Left colon (tissue), 2 donors: ENCODE results near the gene STRA6. TPM values are rescaled to one million over a fixed set of nuclear protein-coding genes. Genes with fewer than 3 reads are reported as not detected.

Source experiments
- ATAC-seq: fragments of 200-7000 bp; cut with Tn5 transposase; one replicate; pipeline ENCODE4 v1.9.1; 2020; ENCODE audit warnings: mild to moderate bottlenecking, moderate library complexity
- DNase-seq, 2 donors: peaks; one replicate each; pipeline ENCODE4 v3.0.0-alpha.2; 2020
- intact Hi-C, 2 donors: fragments of 100-400 bp; cut with DNase I in 1 of 2; cut with micrococcal nuclease in 1 of 2; formaldehyde crosslinking; loops; one replicate each; pipeline versions ENCODE4 v1.11.2 to v1.14.0; 2022; cut with DNase I, micrococcal nuclease
- total RNA-seq, 2 donors: library from RNA; stranded (reverse); fragmentation: NEBNext Ultra II Directional; extraction: Animal tissue kit (Norgen Biotek cat#: 25700); gene quantifications; one replicate each; pipeline ENCODE4 v1.2.1, GENCODE V29; 2021
- donor health status: DM: no; HTN: no; CAD: no.
- donor health status: DM: yes; HTN: yes; CAD: no.

The STRA6 gene
- total RNA-seq, 2 donors from 2014 or later: not detected

DNA sequence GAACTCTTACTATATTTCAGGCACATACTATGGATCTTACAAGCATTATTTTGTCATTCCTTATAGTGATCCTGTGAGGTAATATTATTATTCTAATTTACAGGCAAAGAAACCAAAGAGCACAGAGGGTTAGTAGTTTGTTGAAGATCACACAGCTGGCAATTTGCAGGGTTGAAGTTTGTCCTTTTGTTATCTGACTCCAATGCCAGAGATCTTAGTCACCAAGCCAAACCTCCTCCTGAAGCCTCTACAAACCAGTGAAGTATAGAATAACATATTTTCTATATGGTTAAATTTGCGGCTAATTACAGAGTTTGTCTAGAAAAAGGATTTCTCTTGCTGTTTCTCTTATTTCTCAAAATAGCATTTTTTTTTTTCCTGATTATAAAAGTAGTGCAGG, 61.0 kb downstream of the STRA6 start:
- no peak for DNase-seq
- intact Hi-C loops: no loop called here
- no peak for ATAC-seq

DNA sequence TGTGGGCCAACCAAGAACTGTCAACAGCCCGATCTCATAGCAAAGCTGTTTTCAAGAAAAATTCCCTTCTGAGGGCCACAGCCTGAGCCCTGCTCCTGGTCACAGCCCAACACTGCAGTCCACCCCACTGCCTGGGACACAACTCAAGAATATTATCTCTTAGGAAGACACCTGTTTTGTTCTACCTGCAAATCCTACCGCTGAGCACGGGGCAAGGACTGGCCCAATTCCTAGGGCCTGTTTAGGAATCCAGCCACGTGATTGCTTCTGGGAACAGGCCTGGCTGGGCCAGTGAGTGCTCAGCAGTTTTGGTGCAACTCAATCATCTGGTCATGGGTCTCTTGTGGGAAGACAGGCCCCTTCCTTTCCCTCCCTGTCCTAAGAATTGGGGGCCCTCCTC, 63.9 kb downstream of the STRA6 start:
- ATAC-seq (no peak), DNase-seq (no peak)
- intact Hi-C loops: no loop called here

DNA sequence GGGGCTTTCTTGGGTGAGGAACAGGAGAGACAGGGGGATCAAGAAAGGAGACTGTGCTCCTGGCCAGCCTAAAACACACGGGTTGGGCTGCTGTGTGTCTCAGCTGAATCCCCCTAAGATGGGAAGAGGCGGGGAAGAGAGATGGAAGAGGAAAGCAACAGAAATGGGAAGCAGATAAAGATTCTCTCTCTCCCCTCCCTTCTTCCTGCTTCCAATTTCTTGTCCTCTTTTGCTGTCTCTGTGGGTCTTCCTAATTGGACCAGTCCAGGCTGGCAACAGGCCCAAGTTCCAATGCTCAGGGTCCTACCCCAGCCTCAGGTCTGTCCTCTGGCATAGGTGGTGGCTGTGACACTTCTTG, 65.1 kb downstream of the STRA6 start:
- ATAC-seq (no peak), DNase-seq (no peak)
- intact Hi-C loops: no loop called here

DNA sequence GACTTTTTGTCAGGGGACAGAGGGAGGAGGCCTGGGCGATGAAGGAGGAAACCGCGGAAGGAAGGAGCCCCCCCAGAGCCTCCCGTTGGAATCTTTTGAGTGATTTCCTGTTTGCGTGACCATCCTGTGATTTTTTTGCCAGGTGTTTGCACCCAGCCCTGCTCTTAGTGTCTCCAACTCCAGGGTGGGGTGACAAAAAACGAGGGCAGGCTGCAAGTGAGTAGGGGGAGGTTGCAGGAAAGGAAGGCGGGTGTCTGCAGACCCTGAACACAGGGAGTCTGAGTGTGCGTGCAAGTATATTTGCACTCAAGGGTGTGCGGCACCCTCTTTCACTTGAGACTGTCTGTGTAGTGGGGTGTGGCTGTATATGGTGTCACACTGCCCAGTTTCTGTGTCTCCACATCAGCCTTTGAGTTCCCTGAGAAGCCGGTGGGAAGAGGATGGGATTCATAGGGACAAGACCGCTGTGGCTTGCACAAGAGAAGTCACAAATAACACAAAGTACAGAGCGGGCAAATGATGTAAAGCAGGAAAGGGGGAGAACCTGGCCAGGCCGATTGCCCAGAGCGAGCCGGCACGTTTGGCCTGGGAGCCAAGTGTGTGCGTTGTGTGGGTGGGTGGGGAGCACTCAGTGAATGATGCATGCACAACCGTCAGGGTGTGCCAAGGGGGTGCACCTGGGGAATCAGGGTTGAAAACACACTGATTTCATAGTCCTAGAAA, 65.6 kb downstream of the STRA6 start:
- ATAC-seq (no peak), DNase-seq (no peak)
- intact Hi-C loops: no loop called here

DNA sequence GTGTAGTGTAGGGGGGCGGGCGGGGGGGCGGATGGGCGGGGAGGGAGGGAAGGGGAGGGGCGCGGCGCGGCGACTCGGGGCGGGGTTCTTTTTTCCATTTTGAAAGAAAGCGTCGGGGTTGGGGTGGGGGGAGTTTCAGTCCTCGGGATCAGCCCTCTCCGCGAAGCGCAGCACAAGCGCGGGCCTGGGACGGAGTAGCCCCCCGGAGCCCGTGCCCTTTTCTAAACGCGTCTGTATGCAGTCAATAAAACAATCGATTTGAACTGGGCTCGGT, 66.1 kb downstream of the STRA6 start:
- no peak for ATAC-seq
- intact Hi-C loops: no loop called here
- no peak for DNase-seq

DNA sequence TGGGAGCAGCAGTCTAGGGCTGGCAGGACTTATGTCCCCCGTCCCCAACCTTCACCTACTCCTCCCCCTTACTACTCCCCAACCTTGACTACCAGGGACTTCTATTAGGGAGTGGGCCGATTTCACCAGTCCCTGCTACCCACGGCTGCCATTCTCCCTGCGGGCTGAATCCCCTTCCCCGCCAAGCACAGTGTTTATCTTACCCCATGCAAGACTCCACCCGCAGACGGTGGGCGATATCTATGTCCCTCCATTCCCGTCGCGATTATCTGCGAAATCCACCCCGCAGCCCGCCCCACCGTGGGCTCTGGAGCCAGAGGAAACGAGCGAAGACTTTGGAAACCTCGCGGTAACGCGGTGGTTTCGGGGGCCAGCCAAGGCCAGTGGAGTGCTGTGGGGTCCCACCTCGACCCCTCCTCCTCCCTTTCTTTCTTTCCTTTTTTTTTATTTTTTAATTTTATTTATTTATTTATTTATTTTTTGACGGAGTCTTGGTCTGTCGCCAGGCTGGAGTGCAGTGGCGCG, 67.5 kb downstream of the STRA6 start:
- ATAC-seq (no peak), DNase-seq (no peak)
- intact Hi-C loops: no loop called here

DNA sequence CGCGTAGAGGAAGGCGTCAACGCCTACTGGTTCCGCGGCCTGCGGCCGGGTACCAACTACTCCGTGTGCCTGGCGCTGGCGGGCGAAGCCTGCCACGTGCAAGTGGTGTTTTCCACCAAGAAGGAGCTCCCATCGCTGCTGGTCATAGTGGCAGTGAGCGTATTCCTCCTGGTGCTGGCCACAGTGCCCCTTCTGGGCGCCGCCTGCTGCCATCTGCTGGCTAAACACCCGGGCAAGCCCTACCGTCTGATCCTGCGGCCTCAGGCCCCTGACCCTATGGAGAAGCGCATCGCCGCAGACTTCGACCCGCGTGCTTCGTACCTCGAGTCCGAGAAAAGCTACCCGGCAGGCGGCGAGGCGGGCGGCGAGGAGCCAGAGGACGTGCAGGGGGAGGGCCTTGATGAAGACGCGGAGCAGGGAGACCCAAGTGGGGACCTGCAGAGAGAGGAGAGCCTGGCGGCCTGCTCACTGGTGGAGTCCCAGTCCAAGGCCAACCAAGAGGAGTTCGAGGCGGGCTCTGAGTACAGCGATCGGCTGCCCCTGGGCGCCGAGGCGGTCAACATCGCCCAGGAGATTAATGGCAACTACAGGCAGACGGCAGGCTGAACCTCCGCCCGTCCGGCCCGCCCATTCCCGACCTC, 68.1 kb downstream of the STRA6 start:
- ATAC-seq (peak; percentile 65), DNase-seq (peak in 1 of 2 donors; percentile 54)
- intact Hi-C loops: no loop called here

DNA sequence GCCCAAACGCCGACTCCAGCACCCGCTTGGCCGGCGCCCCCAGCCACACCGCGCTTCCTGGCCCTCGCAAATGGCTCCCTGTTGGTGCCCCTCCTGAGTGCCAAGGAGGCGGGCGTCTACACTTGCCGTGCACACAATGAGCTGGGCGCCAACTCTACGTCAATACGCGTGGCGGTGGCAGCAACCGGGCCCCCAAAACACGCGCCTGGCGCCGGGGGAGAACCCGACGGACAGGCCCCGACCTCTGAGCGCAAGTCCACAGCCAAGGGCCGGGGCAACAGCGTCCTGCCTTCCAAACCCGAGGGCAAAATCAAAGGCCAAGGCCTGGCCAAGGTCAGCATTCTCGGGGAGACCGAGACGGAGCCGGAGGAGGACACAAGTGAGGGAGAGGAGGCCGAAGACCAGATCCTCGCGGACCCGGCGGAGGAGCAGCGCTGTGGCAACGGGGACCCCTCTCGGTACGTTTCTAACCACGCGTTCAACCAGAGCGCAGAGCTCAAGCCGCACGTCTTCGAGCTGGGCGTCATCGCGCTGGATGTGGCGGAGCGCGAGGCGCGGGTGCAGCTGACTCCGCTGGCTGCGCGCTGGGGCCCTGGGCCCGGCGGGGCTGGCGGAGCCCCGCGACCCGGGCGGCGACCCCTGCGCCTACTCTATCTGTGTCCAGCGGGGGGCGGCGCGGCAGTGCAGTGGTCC, 68.7 kb downstream of the STRA6 start:
- intact Hi-C loops: no loop called here
- ATAC-seq: no peak
- DNase-seq: no peak

DNA sequence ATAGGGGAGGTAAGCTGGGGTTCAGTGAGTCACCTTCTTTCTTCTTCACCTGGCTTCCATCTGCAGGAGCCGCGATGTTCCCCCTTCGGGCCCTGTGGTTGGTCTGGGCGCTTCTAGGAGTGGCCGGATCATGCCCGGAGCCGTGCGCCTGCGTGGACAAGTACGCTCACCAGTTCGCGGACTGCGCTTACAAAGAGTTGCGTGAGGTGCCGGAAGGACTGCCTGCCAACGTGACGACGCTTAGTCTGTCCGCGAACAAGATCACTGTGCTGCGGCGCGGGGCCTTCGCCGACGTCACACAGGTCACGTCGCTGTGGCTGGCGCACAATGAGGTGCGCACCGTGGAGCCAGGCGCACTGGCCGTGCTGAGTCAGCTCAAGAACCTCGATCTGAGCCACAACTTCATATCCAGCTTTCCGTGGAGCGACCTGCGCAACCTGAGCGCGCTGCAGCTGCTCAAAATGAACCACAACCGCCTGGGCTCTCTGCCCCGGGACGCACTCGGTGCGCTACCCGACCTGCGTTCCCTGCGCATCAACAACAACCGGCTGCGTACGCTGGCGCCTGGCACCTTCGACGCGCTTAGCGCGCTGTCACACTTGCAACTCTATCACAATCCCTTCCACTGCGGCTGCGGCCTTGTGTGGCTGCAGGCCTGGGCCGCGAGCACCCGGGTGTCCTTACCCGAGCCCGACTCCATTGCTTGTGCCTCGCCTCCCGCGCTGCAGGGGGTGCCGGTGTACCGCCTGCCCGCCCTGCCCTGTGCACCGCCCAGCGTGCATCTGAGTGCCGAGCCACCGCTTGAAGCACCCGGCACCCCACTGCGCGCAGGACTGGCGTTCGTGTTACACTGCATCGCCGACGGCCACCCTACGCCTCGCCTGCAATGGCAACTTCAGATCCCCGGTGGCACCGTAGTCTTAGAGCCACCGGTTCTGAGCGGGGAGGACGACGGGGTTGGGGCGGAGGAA, 69.6 kb downstream of the STRA6 start:
- intact Hi-C loops: no loop called here
- DNase-seq: no peak
- no peak for ATAC-seq

DNA sequence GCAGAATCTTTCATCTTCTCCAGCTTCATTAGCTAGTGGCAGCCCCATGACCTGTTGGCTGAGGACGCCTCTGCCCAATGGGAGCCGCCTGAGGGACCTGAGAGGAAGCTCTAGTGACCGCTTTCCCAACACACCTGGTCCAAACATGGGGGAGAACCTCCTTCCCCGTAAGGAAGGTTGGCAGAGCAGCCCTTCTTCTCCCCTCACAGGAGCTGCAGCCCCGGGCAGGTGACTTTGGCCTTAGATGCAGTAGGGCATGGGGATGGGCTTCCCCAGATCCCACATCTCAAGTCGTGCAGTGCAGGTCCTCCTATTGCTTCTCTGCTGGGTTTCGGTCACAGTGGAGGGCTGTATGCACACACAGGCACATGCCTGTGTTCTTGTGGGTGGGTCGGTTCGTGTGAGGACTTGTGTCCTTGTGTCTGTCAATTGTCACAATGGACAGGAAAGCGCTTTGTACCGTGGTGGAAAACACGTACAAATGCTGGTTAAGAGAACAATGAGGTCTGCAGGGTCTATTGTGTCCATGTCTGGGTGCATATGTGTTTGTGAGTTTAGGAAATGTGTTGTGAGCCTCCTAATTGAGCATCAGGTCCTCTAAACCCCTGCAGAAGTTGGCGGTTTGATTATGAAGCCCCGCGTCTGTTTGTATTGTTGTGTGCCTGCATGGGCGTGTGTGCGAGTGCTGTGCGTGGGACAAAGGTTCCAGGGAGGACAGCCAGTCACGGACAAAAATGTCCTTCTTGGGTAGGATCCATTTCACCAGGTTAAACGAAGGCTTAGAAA, 70.8 kb downstream of the STRA6 start:
- no peak for ATAC-seq
- DNase-seq: no peak
- intact Hi-C loops: no loop called here

DNA sequence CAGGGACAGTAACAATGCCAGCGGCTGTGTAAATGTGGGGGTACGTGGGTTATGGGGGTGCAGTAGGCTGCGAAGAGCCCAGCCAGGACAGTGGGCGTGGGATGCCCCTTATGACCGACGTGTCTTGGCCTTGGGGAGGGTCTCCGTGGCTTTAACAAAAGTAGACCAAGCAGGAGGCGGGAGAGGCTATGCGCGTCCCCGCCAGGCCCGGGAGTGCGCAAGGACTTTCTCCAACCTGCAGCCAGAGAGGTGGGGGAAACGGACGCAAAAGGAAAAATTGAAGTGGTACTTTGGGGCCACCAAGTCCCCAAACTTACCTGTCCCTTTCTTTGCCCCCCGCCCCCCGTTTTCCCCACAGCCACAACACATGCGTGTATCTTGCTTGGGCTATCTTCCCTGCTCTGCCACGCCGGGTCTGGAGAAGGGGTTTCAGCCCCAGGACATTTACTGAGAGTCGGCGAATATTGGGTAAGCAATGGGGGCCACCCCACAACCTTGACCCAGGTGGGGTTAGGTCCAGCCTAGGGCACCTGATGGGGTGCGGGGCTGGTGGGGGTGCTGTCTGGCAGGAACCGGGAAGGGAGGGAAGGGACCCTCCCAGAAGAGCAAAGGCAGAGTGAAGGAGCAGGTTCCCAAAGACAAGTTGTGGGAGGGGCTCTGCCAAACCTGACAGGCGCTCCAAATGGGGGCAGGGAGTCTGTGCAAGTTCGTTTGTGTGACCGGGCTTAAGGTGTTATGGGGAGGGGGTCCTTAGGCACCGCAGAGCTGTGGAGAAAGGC, 71.5 kb downstream of the STRA6 start:
- intact Hi-C loops: no loop called here
- ATAC-seq (no peak), DNase-seq (no peak)

DNA sequence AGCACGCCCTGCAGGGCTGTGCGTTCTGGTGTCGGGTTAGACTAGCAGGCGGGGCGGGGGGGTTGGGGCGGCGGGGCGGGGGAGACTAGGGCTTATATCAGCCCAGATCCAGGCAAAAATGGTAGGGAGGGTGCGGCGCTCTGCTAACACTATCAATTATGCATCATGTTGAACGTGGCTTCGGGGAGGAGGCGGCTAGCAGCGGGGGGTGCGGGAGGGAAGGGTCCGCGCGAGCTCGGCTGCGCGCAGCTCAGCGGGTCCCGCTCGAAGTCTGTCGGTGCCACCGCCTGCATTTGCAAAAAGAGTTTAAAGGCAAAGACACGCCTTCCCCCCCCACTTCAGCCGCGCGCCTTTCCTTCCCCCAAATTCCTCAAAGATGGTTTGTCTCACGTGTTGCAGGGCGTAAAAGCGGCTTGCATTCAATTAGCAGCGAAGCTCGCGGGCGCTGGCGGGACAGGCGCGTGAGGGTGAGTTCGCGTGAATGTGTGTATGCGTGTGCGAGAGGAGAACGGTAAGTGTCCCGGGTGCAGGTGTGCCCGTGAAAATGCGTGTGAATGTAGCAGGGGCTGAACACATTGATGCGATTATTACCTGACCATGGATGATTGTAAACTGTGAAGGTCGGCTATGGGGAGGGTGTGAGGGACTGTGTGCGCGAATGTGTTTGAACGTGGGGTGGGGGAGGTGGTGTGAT, 72.3 kb downstream of the STRA6 start, which contains the start of gene ISLR2:
Gene ISLR2 (plus strand): TSS at position 432 of the 694 bp plus-strand sequence. CDS start 2,169 bp downstream, outside the sequence.
- DNase-seq (no peak), ATAC-seq (no peak)
- intact Hi-C loops: no loop called here

DNA sequence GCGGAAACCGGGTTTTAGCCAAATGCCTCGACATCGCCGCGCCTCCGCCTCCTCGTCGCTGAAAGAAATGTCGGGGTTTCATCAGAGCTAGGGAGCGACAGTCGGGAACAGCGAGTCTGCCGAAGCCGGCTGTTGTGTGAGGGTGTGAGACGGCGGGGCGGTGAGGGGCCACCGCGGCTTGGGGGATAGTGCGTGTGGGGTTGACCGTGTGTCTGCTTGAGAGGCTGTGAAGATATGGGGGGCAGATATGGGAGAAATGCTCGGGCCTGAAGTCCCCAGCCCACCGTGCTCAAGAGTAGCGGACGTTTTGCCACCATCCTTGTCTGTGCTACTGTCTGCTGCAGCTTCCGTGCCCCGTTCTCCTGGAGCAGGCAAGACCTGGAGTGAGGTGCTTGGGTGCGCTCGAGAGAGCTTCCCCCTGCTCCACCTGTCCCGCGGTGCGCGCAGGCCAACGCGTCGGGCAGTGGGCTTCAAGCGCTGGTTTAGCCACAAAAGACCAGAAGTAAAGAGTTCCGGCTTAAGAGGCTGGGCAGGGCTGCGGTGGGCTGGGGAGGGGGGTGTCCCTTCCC, 72.9 kb downstream of the STRA6 start:
- ATAC-seq: no peak
- no peak for DNase-seq
- intact Hi-C loops: loop anchor here in 1 of 2 donors (5.0 kb wide), 3 partner anchors 157 to 193 kb away; no protein-coding TSS in a partner anchor
